HG02571 (cell line): ENCODE measurements around the gene MRPL33.
"Not testable (repeated sequence)": the region's sequence is repeated elsewhere in the genome, so short reads cannot be mapped to it uniquely, and the experiment has no call there.

ENCODE experiments used
- ATAC-seq: cut with Tn5 transposase; IDR thresholded peaks from one replicate; pipeline ENCODE4 v1.9.1; 2021; ENCODE audit warnings: mild to moderate bottlenecking, moderate library complexity; ENCODE audit not compliant: unreplicated experiment

Gene MRPL33

DNA sequence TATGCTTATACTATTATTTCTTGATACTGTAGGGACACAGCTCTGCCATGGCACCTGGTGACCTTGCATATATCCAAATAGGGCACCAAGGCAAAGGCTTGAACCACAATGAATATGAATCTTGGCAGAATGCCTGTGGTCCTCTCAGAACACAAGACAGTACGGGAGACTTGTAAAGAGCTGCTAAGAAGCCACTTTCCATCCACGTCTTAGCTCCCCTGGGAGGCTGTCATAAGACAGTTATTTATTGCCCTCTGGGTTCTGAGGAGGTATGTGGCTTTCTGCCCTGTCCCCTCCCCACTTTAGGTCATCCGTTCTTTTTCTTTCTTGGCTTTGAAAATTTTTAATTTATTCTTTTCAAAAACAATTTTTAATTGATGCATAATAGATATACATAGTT, 29.8 kb upstream of the MRPL33 start:
- no peak for ATAC-seq

GRCh38 chr2:27742571-27742970, 28.9 kb upstream of the MRPL33 start:
- ATAC-seq = no peak

- not testable (repeated sequence) for ATAC-seq
Measured at GRCh38 chr2:27745494-27745893, 26.0 kb upstream of the MRPL33 start.

- no peak for ATAC-seq
Measured at GRCh38 chr2:27746325-27746724, 25.2 kb upstream of the MRPL33 start.

DNA sequence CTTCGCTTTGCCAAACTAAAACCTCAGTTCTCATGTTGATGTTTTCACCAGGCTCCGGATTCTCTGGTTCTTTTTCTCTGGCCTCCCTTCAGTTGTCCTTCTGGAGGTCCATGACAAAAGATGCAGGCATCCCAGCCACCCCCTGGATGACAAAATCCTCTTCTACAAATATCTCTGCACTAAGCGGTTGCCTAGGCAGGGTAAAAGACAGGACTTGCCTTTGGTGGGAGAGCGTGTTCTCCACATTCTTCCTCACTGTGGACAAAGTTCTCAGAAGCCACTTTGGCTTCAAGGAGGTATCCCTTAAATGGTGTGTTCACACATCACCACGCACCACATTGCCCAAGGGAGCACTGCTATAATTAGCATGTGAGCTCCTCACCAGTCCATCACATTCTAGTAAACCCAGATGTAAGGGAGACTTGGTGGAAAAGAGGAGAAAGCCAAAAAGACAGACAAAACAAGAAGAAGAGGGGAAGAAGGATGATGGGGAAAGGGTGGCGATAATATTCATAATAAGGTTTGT, 23.6 kb upstream of the MRPL33 start:
- no peak for ATAC-seq

- not testable (repeated sequence) for ATAC-seq
Measured at GRCh38 chr2:27748803-27749554, 22.5 kb upstream of the MRPL33 start.

- ATAC-seq = no peak
Measured at GRCh38 chr2:27751377-27751776, 20.1 kb upstream of the MRPL33 start.

DNA sequence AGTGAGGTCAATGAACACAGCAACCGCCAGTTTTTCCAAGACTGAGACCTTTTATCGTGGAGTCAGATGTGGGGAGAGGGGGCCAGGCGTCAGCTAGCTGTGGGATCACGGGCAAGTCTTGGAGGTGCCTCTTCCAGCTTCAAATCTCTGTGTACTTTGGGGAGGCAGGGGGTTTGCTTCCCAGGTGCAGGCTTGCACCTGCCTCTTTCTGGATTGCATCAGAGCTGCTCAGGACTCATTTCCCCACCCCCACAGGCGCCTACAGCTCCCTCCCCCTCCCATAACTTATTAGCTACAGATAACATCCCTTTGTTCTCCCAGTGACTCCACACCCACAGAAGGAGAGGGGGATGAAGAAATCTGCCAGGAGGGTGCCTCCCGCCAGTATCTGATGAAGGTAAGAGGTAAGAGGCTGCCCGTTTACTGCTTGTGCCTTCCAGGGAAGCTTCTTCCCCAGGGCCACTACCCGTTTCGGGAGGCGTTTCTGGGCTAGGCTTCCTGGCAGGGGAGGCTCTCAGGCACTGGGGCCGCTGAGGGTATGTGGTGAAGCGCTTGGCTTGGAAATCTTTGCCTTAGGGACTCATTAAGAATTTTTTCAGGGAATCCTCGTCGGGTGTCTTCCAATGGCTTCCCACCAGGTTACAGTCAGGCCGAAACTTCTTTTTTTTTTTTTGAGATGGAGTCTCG, 18.8 kb upstream of the MRPL33 start:
- no peak for ATAC-seq

- no peak for ATAC-seq
Measured at GRCh38 chr2:27754138-27754588, 17.4 kb upstream of the MRPL33 start.

- no peak for ATAC-seq
Measured at GRCh38 chr2:27754831-27755230, 16.7 kb upstream of the MRPL33 start.

GRCh38 chr2:27756091-27756490, 15.4 kb upstream of the MRPL33 start:
- no peak for ATAC-seq

DNA sequence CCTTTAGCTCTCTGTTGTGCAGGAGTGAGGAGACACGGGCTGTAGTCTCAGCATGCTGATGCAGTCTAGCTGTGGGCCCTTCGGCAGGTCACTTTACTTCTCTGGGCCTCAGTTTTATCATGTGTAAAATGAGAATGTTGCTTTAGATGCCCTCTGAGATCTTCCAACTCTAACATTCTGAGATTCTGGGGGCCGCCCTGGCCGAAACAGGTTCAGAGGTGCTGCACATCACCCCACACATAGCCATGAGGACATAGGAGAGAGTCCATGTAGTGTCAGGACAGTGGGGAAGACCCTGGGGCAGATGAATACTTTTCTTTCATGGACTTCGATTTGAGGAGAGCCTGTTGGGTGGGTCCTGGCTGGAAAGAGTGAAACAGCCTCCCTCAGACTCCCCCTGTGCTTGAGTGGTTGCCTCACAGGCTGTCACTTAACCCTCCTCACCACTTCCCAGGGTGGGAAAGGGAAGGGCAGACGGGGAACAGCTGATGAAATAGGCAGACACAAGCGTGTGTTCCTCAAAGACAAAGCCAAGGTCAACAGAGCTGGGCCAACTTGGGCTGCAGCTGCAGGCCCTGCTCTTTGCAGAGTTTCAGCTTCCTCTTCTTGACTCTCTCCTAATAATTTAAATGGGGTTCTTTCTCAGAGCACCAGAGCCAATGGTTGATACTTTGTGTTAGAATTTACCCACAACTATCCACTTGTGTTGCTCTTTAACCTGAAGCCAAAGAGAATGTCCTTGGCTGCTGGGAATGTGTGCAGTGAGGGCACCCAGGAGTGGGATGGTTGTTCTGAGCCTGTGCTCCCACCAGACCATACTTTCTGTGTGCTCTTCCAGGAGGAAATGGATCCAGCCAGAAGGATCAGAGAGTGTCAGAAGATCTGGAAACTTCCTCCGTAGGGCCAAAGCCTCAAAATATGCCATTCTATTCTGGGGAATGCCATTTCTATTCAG, 14.7 kb upstream of the MRPL33 start:
- ATAC-seq = no peak

DNA sequence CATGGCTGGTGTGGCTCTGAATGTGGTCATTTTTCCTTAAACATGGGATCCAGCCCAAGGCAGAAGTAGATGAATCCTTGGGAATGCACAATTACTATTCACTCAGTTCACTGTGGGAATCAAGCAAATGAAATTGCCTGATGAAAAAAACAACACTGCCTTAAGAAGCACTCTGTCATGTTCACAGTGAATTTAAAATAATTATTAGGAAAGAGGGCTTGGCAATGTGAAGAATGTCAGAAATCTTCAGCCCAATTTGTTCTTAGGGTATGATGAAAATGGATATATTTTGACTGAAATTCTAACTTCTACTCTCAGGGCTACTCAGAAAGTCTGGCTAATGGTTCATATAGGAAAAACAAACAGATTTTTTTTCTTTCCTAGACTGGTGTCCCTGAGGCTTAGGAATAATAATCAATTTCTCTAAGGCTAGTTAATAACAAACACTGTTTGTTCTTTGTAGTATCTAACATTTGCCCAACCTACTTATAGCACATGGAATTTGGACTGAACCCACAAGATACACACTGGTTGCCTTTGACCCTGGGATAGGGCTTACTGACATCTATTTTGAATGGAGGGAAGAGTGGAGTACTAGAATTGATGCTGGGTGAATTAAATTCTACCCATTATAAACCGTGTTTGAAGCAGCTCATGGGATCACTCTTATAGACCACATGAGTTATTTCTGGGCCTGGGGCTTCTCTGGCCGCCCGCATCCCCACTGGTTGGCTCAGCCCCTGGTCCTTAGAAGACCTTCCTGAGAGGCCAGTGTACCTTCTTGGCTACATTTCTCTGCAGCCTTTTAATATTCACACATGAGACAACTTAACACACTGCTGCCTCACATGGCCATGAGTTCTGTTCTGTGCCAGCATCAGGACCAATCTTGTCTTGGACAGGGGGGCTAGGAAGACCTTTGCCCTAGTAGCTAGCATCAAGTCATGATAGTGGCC, 8.3 kb upstream of the MRPL33 start:
- no peak for ATAC-seq

- ATAC-seq = no peak
Measured at GRCh38 chr2:27763907-27764267, 7.6 kb upstream of the MRPL33 start.

DNA sequence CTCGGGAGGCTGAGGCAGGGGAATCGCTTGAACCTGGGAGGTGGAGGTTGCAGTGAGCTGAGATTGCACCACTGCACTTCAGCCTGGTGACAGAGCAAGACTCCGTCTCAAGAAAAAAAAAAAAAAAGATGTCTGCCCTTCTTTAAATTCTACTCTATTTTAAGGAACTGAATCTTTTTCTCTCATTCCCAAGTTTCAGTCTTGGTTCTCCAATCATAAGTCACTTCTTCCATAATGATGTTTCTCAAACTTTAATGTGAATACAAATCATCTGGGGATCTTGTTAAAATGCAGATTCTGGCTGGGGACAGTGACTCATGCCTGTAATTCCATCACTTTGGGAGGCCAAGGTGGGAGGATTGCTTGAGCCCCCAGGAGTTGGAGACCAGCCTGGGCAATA, 7.0 kb upstream of the MRPL33 start:
- ATAC-seq = not testable (repeated sequence)

- no peak for ATAC-seq
Measured at GRCh38 chr2:27765621-27766286, 5.8 kb upstream of the MRPL33 start.

GRCh38 chr2:27766287-27766661, 5.2 kb upstream of the MRPL33 start:
- no peak for ATAC-seq

DNA sequence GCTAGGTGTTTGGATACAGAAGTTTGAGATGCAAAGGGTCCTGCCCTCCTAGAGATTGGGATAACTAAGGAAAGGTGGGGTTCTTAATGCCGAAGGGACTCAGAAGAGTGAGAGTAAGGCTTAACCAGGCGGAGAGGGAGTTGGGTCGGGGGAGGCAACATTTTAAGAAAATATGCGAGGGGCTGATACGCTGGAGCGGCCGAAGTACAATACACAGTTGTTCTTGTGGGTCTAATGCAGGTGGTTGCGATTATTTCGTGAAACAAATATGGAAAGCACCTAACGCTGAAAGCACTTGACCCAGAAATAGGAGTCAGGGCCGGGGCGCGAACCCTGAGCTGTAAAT, 344 bp upstream of the MRPL33 start:
- peak; percentile 6 for ATAC-seq

GRCh38 chr2:27772804-27773203, 1.3 kb downstream of the MRPL33 start:
- ATAC-seq = no peak

DNA sequence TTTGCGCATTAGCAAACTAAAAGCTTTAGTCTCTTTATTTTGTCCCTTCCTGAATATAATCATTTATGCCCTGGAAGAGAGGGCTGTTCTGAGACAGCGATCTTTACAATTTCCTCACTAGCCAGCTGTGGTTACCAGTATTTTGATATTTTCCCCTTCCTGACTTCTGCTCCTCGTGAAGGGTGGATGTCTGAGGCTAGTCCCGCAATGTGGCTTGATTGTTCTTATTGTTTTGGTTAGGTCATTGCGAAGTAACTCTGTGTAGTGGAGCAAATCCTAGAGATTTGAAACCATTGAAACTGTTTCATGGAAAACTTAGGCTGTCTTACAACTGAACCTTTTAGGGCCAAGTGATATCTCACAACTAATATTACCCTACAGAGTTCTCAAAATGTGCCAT, 2.4 kb downstream of the MRPL33 start:
- ATAC-seq = no peak
